D721Med (cell line): Measurements from ENCODE around the gene GATAD2B.

Experiments
- DNase-seq: peaks from one replicate; pipeline ENCODE4 v3.0.0; 2011; ENCODE audit warnings: low spot score; ENCODE audit not compliant: insufficient read length
- FAIRE-seq: peaks from 2 replicates; lab custom pipeline; 2011; peaks lifted over from hg19 to GRCh38; lab: Jason Lieb, UNC
- TF ChIP-seq, protein P1 (sequence below): IDR thresholded peaks from 2 replicates; pipeline ENCODE4 v1.5.1; 2012; ENCODE audit warnings: mild to moderate bottlenecking, control low read depth; ENCODE audit not compliant: insufficient read depth; ENCODE audit errors: missing control alignments

GATAD2B gene

DNA sequence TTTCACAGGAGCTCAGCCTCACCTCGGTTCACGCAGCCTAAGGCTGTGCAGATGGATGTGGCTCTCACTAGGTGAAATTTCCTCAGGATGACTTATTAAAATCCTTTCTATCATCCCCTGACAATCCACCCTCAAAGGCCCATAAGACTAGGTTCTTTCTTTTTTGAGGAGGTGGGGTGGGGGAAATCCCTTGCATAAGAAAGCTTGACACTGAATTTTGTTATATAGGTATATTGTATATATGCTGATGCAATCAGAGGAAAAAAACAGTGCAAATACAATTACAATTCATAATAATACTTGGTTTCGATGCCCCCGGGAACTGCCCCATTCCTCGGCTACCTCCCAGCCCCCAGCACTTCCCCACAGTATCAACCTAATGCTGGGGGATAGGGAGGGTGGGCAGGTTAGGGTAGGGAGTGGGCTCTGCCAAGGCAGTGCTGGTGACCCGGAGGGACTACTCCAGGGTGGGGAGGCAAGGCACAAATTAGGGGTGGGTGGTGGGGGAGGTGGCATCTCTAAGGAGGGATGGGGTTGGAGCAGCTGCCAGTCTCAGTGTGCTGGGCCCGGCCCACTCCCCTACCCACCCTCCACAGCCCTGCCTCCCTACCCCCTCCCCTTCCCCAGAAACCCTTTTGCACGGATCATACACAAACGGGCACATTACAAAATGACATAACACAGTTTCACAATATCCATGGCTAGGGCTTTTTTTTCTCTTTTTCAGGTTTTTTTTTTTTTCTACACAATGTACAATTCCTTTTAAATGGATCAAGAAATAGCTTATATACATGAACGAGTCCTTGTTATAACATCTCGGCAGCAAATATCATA lies 116.7 kb downstream of the GATAD2B start:
- FAIRE-seq (no peak), DNase-seq (no peak)
- TF ChIP-seq, protein P1, sequence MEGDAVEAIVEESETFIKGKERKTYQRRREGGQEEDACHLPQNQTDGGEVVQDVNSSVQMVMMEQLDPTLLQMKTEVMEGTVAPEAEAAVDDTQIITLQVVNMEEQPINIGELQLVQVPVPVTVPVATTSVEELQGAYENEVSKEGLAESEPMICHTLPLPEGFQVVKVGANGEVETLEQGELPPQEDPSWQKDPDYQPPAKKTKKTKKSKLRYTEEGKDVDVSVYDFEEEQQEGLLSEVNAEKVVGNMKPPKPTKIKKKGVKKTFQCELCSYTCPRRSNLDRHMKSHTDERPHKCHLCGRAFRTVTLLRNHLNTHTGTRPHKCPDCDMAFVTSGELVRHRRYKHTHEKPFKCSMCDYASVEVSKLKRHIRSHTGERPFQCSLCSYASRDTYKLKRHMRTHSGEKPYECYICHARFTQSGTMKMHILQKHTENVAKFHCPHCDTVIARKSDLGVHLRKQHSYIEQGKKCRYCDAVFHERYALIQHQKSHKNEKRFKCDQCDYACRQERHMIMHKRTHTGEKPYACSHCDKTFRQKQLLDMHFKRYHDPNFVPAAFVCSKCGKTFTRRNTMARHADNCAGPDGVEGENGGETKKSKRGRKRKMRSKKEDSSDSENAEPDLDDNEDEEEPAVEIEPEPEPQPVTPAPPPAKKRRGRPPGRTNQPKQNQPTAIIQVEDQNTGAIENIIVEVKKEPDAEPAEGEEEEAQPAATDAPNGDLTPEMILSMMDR, result no peak

DNA sequence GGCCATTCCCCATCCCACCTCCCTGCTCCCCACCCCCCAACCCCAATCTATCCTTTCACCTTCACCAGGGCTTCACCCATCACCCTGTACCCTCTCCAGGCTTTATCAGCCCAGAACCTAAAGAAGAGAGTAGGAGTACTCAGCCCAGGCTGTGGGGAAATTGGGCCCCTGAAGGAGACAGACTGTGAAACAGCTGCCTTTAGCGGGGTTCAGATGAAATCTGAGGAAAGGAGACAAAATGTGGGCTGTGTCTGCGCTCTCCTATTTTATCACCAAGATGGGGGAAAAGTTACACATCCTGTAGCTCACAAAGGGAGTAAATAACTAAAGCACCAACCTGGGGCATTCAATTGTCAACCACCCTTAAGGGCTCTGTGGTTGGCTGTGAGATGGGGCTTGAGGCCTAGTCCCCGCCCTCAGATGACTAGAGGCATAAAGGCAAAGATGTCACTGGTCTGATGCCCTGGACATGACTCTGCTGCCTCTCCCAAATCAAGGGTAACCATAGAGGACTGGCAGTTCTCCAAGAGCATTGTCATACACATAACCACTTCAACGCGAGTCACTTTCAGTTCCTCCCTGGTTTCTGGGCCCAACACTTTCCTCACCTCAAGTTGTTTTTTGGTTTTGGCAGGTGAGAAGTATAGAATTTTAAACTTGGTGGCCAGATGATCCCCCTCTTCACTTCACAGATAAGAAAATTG lies 117.6 kb downstream of the GATAD2B start:
- DNase-seq, result no peak
- FAIRE-seq, result no peak
- TF ChIP-seq, protein P1, result no peak

DNA sequence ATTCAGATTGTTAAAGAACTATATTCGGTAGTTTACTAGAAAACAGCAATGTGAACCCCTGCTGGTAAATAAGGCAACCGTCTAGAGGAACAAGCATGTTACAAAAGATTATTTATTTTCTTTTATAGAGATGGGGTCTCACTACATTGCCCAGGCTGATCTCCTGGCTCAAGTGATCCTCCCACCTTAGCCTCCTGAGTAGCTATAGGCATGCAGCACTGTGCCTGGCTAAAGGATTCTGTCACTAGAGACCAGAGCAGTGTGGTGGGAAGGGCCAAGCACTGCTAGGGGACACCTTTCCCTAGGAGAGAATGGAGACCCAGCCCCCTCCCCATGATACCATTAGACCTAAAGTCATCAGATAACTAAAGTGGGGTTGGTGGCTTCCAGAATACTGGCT lies 118.7 kb downstream of the GATAD2B start:
- DNase-seq, result no peak
- TF ChIP-seq, protein P1, result no peak
- FAIRE-seq, result no peak

DNA sequence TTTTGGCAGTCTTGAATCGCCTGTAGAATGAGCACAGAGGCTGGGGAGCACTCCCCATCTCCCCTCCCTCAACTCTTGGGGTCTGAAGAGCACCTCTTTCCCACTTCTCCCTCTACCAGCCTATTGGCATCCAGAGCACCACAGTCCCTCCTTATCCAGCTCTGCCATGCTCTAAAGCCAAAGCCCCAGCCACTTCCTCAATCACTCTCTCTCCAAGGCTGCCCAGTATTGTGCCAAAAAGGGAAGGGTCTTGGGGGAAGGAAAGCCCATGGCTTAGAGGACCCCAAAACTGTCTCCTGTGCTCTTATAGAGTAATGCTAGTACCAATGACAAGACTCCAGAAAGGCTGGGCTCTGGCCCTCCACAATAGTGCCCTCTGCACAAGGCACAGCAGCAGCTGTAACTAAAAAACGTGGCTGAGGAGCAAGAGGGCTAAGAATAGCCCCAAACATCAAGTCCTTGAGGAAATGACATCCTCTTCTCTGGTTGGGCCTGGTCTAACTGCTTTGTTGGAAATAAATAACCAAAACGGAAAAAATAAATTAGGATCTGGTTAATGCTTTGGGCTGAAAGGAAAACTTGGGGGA lies 119.2 kb downstream of the GATAD2B start:
- DNase-seq (no peak), FAIRE-seq (no peak)
- TF ChIP-seq, protein P1, result no peak

DNA sequence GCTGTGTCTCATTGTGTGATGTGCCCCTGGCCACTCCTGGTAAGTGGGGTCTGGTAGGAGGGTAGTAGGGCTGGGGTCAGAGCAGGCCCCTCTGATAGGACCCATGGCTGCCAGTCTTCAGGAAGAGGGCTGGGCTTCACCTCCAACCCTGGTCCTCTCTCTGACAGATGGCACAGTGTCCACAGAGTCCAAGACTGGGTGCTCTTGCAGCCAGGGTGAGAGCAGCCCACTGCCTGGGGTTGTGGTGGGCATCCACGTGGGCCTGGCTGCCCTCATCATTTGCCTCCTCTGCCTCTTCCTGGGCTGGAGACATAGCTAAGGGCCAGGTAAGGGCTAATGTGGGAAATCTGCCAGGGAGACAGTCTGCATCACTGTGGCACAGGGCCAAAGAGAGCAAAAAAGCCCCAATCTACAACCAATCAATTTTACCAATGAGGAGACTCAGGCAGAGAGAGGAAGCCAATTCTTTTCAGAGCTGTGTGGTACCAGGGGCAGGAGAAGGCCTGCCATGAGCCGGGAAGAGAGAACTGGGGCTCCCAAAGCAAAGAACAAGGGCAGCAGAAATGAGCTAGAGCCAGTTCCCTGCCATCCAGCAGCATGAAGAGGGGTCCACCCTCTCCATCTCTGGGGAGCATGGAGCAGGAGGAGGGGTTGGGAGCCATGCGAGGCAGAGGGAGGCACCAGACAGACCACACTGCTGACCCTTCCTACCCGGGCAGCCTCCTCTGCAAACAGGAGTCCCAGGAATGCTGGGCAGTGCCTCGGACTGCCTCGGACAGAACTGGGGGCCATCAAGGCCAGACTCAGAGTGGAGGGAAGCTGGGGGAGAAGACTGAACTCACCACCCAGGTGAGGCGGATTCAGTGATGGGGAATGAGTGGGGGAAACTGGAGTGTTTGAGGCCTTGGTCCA lies 120.7 kb downstream of the GATAD2B start:
- DNase-seq, result no peak
- FAIRE-seq, result no peak
- TF ChIP-seq, protein P1, result no peak

DNA sequence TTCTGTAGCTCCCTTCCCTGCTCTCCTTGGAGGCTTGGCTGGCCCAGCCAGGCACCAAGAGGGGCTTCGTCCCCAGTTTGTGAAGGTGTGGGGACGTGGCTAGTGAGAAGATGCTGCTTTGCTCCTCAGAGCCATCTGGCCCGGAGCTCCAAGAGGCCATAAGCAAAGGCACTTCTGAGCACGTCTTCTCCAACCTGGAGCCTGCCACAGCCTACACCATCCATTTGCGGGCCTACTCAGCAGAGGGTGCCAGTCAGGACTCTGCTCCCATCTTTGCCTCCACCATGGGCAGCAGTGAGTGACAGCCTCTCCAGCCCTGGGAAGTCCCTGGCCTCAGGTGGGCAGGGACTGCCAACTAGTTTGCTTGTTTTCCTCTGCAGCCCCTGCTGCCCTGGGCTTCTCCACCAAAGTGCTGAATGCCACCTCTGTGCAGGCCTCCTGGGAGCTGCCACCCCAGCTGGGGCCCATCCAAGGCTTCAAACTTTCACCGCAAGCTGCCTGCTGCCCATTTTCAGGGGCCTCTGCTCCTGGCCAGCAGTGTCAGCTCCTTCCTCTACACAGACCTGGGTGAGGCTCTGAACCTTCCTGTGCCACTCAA lies 121.6 kb downstream of the GATAD2B start:
- FAIRE-seq, result no peak
- DNase-seq, result no peak

More for the DNA sequence above, 121.6 kb downstream of the GATAD2B start:
- TF ChIP-seq, protein P1, result no peak
